NCI-H2107 treated with DMSO at 0.1 percent for 48 hours (cell line): ENCODE results near the gene FAF2.
"Not testable (repeated sequence)": the region's sequence is repeated elsewhere in the genome, so short reads cannot be mapped to it uniquely, and the experiment has no call there.

Source experiments
- DNase-seq: peaks from one replicate; lab custom pipeline; 2025; ENCODE audit not compliant: unreplicated experiment; lab: John Stamatoyannopoulos, UW

The FAF2 gene

DNA sequence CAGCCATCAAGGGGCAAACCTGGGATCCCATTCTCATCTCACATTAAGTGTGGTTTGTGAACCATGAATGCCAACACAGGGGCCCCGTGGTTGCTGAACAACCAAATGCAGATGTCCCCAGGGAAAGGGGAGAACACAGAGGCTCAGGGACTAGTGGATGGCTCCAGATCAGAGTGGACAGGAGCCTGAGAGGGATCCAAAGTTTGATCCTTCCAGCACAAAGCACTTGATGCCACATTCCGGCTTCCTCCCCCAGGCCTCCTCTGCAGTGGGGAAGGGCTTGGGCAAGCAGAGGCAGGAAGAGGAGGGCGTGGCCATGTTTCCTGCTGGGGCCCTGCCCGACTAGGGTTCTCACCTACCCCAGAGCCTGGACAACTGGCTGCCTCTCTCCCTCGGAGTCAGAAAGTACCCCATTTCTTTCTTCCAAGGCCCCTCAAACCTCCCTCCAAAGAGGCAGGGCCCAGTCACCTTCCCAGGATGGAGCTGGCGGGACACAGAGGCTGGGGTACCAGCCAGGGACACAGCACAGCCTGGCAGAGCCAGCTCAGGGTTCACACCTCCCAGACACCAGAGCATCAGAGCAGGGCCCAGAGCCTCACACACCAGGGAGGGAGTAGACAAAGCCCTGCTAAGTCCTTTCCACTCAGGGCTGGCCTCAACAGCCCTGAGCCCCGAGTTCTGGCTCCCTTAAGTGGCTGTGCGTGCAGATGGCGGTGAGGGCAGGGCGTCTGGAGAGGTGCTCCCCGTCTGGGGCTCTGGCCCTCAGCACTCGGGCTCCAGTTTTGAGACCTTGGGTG is 93.4 kb downstream of the FAF2 start:
- DNase-seq: no peak

DNA sequence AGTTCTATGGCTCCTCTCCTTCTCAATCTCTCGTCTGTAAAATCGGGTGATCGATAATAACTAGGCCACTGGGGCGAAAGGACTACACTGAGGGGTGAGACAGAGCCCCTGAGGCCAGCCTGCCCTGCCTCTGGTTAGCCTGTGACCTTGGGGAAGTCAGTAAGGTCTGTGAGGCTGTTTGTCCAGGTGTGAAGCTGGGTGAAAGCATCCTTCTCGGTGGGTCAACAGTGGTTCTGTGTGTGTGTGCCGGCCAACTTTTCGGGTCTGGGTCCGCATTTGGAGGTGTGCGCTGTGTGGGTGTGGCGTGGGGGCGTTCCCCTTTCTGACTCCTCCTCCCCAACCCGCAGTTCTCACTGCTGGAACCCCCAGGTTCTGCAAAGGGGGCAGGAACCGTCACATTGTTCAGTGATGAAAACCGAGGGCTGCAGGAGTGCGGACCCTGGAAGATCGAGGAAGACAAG is 94.0 kb downstream of the FAF2 start:
- no peak for DNase-seq

DNA sequence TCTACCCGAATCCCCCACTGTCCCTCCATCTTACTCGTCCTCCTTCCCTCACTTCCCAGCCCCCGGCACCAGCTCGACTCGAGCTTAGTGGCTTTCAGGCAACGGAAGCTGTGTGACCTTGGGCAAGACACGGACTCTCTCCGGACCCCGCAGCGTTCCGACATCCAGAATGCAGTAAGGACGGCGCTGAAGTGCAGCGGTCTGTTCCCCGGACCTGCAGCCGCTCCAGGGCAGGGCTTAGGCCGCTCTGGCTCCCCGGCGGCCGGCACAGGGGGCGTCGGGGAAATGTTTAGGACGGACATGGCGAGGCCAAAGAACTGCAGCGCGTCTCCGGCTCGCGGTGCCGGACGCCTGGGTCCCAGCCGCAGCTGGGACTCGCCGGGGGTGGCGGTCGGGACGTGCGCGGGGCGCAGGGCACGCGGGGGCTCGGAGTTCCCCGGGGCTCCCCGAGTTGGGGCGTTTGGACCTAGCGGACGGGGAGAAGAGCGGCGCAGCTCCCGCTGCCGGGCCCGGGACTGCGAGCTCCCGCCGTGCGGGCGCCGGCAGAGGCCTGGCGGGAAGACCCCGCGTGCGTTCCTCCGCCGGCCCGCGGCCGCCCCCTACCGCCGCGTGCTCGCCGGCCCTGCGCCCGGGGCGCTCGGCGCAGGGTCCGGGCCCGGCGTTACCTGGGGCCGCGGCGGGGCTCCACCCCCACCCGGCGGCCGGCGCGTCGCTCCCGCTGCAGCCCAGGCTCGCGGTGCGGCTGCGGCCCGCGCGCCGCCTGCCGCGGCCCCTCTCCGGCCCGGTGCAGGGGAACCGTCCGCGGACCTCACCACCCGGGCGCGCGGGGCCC is 94.6 kb downstream of the FAF2 start:
- no peak for DNase-seq

DNA sequence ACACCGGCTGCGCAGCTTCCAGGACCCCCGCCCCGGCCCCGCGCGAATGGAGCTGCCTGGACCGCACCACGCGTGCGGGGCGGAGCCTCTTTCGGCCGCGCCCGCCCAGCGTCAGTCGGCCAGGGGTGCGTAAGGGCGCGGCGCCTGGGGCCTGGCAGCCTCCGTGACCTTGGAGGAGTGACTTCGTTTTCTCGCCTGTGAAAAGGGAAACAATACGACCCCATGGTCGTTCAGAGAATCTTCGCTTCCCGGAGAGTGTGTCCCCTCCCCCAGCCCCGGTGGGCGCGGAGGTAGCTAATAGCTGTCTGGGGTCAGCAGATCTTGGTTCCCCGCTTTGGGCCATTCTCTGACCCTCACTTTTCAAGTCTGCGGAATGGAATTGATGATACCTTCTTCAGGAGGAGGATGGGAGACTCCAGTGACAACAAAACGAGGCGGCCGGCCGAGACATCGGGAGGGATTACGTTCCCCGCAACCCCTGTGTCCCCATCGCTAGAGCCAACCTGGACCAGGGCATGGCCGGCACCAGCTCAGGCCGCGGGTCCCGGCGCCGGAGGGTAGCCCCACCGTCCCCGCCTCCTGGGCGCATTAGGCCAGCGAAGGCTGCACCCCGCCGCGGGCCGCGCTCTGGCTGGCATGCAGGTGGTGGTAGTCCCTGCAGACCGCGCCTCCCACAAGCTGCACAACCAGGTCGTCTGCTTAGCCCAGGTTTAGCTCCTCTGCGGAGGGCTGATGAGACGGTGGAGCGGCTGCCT is 95.4 kb downstream of the FAF2 start:
- peak; percentile 16 for DNase-seq

DNA sequence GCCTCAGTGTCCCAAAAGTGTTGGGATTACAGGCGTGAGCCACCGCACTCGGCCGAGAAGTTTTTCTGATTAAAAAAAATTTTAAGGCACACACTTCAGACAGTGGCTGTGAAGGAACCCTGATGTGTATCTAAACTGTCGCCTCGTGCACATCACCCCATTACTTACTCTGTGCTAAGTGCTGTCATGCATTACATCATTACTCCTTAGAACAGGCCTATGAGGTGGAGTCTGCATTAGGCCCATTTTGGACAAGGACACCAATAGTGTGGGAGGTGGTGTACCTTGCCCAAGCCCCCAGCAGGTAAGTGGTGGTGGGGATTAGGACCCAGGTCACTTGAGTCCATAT is 97.2 kb downstream of the FAF2 start:
- no peak for DNase-seq

DNA sequence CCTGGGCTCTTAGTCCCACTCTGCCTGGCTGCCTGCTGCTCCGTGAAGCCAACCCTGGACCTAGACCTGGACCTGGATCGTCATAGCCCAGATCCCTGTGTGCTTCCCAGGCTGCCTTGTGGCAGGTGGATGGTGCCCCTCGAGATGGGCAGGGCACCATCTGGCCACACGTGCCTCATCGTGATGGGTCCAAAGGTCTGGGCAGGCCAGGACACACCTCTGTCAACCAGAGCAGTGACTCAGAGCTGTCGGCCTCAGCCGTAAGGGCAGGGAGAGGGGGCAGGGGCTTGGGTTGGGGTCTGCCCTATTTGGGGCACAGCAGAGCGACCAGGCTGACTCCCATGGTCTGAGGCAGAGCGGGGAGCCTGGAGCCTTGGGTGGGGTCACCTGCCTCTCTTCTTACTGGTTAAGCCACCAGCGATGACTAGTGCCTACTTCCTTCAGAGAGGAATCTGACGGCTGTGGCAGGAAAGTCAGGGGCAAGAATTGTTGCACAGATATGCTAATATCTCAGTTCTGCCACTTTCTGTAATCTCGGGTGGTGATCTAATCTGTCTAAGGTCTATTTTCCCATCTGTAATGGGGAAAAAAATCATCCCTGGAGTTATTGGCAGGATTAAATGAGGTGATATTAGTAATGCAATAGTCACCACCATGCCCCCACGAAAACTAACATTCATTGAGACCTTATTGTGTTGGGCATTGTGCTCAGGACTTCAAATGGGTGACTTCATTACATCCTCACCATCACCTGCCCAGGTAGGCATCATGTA is 97.7 kb downstream of the FAF2 start:
- DNase-seq: no peak

DNA sequence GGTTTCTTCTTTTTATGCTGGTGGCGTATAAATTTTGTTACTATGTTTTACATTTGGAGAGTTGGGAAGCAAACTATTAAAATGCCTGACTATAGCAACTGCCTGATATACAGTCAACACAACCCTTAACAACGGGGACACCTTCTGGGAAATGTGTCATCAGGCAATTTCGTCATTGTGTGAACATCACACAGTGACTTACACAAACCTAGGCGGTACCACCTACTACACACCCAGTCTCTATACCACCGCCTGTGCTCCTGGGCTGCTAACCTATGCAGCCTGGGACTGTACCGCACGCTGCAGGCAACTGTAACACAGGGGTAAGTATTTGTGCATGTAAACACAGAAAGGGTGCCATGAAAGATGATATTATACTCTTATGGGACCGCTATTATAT is 99.6 kb downstream of the FAF2 start:
- no peak for DNase-seq

DNA sequence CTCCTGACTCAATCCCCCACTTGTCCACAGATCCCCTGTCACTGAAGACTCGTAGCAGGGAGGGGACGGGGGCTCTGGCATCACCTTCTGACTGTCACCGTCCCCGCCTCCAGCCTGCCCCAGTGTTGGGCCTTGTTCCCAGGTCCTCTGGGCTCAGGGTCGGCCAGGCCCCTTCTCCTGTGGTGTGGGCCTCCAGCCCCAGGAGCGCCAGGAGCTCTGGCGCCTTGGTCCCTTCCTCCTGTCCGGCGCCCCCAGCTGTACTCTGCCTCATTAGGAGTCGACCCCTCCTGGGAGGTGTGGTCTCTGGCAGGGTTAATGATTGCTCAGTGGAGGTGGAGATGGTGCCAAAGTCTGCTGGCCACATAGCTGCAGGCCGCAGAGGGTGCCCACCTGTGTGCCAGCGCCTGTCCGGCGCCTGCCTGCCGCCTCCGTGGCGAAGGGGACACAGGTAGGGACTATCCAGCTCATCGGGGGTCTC is 100.8 kb downstream of the FAF2 start, which contains the start of gene CDHR2:
TSS of gene CDHR2 (plus strand) at position 376 of the 478 bp plus-strand sequence. CDS start 16,011 bp downstream, outside the sequence.
- DNase-seq: no peak

DNA sequence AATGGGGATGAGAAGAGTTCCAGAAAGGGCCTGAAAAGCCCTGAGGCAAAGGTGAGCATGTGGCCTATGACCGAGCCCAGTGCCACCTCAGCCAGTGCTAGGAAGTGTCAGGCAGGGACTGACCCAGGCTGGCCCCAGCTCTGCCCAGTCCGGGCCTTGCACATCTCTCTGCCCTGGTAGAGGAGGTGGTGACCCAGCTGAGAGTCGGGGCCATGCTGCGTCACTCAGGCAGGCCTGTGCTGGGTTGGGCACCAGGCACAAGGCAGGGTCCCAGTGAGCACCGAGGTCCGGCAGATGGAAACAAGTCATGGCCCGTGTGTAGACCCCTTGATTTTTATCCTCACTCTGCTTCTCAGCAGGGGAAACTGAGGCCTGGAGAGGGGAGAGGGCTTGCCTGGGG is 101.7 kb downstream of the FAF2 start:
- DNase-seq: no peak

DNA sequence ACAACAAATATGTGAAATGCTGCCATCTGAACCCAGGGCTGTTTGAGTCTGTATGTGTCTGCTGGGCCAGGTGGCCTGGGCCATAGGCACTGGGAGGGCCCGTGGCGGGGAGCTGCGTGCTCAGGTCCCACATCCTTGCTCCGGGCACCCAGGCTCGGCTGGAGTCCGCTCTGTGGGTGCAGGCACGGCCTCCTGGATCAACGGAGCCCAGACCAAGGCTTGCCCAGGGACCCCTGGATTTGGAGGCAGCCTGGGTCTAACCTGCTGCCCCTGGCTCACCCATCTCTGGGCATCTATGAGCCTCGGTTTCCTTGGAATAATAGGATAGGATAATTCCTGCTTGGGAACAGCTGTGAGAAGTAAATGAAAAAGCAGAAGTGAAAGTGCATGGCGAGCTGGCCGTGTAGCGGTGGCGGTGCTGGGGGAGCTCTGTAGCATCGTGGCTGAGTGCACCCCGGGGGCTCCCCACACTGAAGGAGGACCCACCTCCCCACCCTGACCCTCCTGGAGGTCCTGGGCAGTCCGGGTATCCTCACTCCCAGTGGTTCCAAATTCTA is 102.2 kb downstream of the FAF2 start:
- DNase-seq: no peak

DNA sequence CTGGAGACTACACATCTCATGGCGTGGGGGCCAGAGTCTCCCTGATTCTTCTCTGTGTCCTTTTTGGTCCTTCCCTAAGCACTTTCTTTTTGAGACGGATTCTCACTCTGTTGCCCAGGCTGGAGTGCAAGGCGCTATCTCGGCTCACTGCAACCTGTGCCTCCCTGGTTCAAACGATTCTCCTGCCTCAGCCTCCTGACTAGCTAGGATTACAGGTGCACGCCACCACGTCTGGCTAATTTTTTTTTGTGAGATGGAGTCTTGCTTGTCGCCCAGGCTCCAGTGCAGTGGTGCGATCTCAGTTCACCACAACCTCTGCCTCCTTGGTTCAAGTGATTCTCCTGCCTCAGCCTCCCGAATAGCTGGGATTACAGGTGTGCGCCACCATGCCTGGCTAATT is 102.8 kb downstream of the FAF2 start:
- not testable (repeated sequence) for DNase-seq

DNA sequence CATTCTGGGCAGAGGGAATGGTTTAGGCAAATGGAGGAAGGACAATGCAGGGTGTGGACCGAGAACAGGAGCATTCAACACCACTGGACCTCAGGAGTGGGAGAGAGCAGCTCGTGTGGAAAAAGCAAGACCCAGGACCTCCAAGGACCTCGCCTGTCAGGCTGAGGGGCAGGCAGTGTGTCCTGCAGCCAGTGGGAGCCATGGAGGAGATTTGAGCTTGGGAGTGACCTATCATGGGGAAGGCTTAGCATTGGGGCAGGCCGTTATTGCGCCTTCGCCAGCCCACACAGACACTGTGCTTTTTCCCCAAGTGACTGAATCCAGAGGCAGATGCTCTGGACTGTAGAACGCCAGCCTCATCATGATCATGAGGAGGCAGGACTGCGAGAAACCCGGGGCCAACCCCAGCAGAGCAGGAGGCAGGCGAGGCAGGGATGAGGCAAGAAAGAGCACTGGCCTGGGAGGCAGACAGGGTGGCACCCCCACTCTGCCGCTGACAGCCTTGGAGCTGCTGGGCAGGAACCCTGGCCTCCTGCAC is 104.2 kb downstream of the FAF2 start:
- DNase-seq: no peak

DNA sequence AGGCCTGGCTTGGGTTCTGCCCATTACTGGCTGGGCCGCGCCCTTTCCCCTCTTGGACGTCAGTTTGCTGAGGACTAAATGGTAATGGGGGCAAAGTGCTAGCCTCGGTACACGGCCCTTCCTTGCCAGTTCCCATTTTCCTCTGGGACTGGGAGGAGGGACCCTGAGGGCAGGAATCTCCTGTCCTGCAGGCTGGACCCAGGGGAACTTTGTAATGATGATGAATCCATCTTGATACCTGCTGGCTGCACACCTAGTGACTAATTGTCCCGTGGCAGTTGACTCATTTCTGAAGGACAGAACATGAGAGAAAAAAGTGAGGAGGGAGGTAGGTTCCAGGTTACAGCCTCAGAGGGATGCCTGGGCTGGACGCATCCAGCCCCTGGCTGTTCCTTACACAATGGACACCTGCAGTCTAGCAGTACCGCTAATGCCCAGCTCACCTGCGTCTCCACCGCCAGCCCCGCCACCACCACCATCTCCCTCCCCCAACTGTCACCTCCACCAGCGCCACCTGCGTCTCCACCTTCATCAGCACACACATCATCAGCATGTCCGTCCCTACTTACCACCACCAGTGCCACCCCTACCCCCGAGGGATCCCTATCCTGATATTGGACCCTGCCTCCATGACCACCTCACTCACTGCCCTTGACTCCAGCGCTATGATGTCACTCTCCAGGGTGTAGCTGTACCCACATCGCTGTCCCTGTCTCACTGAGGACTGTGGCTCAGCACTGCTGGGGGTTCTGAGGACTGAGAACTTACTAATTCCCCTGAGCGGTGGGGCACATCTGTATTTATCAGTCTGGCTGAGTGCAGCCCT is 105.3 kb downstream of the FAF2 start:
- DNase-seq: no peak

DNA sequence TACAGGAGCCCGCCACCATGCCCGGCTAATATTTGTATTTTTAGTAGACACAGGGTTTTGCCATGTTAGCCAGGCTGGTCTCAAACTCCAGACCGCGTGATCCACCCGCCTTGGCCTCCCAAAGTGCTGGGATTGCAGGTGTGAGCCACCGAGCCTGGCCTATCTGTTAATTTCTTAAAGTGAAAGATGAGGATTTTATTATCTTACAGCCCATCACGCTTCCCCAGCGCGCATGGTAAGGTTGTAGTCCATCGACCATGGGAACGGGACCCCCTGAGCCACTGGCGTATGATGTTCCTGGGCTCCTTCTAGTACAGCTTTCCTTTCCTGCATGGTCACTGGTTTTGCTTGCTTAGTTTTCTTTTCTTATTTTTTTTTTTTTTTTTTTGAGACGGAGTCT is 109.7 kb downstream of the FAF2 start:
- no peak for DNase-seq
